DOHH2 (cell line): ENCODE results near the gene GDF9.

ENCODE experiments used
- EZH2phosphoT487 ChIP-seq: fragments of 200-600 bp; sonication (generic); IDR thresholded peaks from 2 replicates; pipeline ENCODE4 v1.6.1; 2017; ENCODE audit warnings: borderline replicate concordance, mild to moderate bottlenecking, antibody characterized with exemption, low read length, moderate library complexity, mixed read lengths
- TF ChIP-seq, protein P1 (sequence below): fragments of 200-600 bp; sonication (generic); IDR thresholded peaks from one replicate; pipeline ENCODE4 v1.5.1; 2014; ENCODE audit warnings: antibody characterized with exemption, mild to moderate bottlenecking, low read depth, low read length; ENCODE audit not compliant: poor library complexity, severe bottlenecking

GRCh38 chr5:132837868-132838267 is 28.4 kb downstream of the GDF9 start:
- TF ChIP-seq, protein P1, sequence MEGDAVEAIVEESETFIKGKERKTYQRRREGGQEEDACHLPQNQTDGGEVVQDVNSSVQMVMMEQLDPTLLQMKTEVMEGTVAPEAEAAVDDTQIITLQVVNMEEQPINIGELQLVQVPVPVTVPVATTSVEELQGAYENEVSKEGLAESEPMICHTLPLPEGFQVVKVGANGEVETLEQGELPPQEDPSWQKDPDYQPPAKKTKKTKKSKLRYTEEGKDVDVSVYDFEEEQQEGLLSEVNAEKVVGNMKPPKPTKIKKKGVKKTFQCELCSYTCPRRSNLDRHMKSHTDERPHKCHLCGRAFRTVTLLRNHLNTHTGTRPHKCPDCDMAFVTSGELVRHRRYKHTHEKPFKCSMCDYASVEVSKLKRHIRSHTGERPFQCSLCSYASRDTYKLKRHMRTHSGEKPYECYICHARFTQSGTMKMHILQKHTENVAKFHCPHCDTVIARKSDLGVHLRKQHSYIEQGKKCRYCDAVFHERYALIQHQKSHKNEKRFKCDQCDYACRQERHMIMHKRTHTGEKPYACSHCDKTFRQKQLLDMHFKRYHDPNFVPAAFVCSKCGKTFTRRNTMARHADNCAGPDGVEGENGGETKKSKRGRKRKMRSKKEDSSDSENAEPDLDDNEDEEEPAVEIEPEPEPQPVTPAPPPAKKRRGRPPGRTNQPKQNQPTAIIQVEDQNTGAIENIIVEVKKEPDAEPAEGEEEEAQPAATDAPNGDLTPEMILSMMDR = no peak
- TF ChIP-seq EZH2phosphoT487 = no peak
